Vagina (tissue), 2 donors: ENCODE measurements around the gene MPP2. TPM values are rescaled to one million over a fixed set of nuclear protein-coding genes. Genes with fewer than 3 reads are reported as not detected.

ENCODE experiments used
- DNase-seq, 2 donors: peaks; one replicate each; pipeline ENCODE4 v3.0.0-alpha.2; 2017; ENCODE audit errors: extremely low spot score in 2 of 2
- H3K27ac ChIP-seq: fragments of 200-600 bp; sonication (generic); one replicate; pipeline ENCODE4 v1.5.1; 2019
- H3K27me3 ChIP-seq: fragments of 200-600 bp; sonication (generic); one replicate; pipeline ENCODE4 v1.5.1; 2019
- H3K36me3 ChIP-seq, 2 donors: fragments of 200-600 bp; sonication (generic); one replicate each; pipeline ENCODE4 v1.5.1; 2017 to 2019
- H3K4me1 ChIP-seq: fragments of 200-600 bp; sonication (generic); one replicate; pipeline ENCODE4 v1.5.1; 2019
- H3K4me3 ChIP-seq, 2 donors: fragments of 200-600 bp; sonication (generic); 1 replicate in 1 of 2; 2 replicates in 1 of 2; pipeline ENCODE4 v1.5.1; 2016 to 2019
- H3K9me3 ChIP-seq: fragments of 200-600 bp; sonication (generic); one replicate; pipeline ENCODE4 v1.5.1; 2019
- CTCF ChIP-seq, 3 experiments: fragments of 450-650 bp in 2 of 3; fragments of 200-600 bp in 1 of 3; sonication (generic) in 1 of 3; IDR thresholded peaks; one replicate each; pipeline ENCODE4 v1.5.1; 2017 to 2019; ENCODE audit warnings: antibody characterized with exemption in 3 of 3, mild to moderate bottlenecking in 2 of 3, moderate library complexity in 2 of 3
- POLR2A ChIP-seq, 2 donors: fragments of 450-650 bp; IDR thresholded peaks; one replicate each; pipeline ENCODE4 v1.6.1; 2017; ENCODE audit warnings: antibody characterized with exemption in 2 of 2, mild to moderate bottlenecking in 2 of 2, moderate library complexity in 2 of 2
- POLR2AphosphoS5 ChIP-seq, 2 donors: sonication (generic); formaldehyde crosslinking; IDR thresholded peaks; one replicate each; pipeline ENCODE4 v1.9.0; 2017; ENCODE audit warnings: antibody characterized with exemption in 2 of 2, mild to moderate bottlenecking in 2 of 2, low read depth in 1 of 2; ENCODE audit not compliant: insufficient read depth in 1 of 2
- intact Hi-C: fragments of 100-400 bp; cut with DNase I; formaldehyde crosslinking; loops from one replicate; pipeline ENCODE4 v1.15.1; 2023
- total RNA-seq: library from RNA; depleted of rRNA; stranded (reverse); fragments of >200 nt; gene quantifications from one replicate; pipeline ENCODE4 v1.2.3, GENCODE V29; 2016

MPP2 gene
- total RNA-seq, 1 donor from 2014 or later: 7.6 TPM

- H3K27ac ChIP-seq: no peak overlapping the region
- no peaks in the 10 kb centered on the region for H3K9me3 ChIP-seq
- intact Hi-C loops: no loop called here
- H3K27me3 ChIP-seq: no peaks in the 10 kb centered on the region
- H3K4me1 ChIP-seq: no peaks in the 10 kb centered on the region
- no peaks in the 10 kb centered on the region for H3K36me3 ChIP-seq
- no peak for DNase-seq
- no peak overlapping the region for H3K4me3 ChIP-seq
- no peak for TF ChIP-seq POLR2A (IDR thresholded peaks at IDR 0.05)
- TF ChIP-seq CTCF (IDR thresholded peaks at IDR 0.05): no peak
- no peak for TF ChIP-seq POLR2AphosphoS5 (IDR thresholded peaks at IDR 0.05; ENCODE audit: insufficient read depth in 1 of 2, low read depth in 1 of 2)
These were observed 53.8 kb downstream of the MPP2 start for GRCh38 chr17:43853546-43853945.

- intact Hi-C loops: no loop called here
- DNase-seq: no peak
- Histone ChIP-seq H3K9me3 (no peaks in the 10 kb centered on the region), H3K4me3 (no peak overlapping the region), H3K27me3 (no peaks in the 10 kb centered on the region), H3K4me1 (no peaks in the 10 kb centered on the region), H3K27ac (no peak overlapping the region), H3K36me3 (no peaks in the 10 kb centered on the region)
- no peak for TF ChIP-seq CTCF (IDR thresholded peaks at IDR 0.05)
These were observed 54.8 kb downstream of the MPP2 start for GRCh38 chr17:43852571-43852970.

GRCh38 chr17:43849116-43849515 lies 58.2 kb downstream of the MPP2 start:
- Histone ChIP-seq H3K27ac (no peak overlapping the region), H3K4me3 (no peak overlapping the region), H3K9me3 (no peaks in the 10 kb centered on the region), H3K27me3 (no peaks in the 10 kb centered on the region), H3K36me3 (no peaks in the 10 kb centered on the region), H3K4me1 (no peaks in the 10 kb centered on the region)
- TF ChIP-seq CTCF (IDR thresholded peaks at IDR 0.05) (no peak), POLR2AphosphoS5 (IDR thresholded peaks at IDR 0.05; ENCODE audit: insufficient read depth in 1 of 2, low read depth in 1 of 2) (no peak), POLR2A (IDR thresholded peaks at IDR 0.05) (no peak)
- DNase-seq: no peak
- intact Hi-C loops: loop anchor here (10.0 kb wide), 1 partner anchor 64 kb away; the partner anchor contains the start of gene CFAP97D1

GRCh38 chr17:43848601-43849000 lies 58.7 kb downstream of the MPP2 start:
- H3K27ac ChIP-seq: no peak overlapping the region
- TF ChIP-seq POLR2AphosphoS5 (IDR thresholded peaks at IDR 0.05; ENCODE audit: insufficient read depth in 1 of 2, low read depth in 1 of 2): no peak
- no peak for TF ChIP-seq CTCF (IDR thresholded peaks at IDR 0.05)
- no peak for TF ChIP-seq POLR2A (IDR thresholded peaks at IDR 0.05)
- H3K4me3 ChIP-seq: no peak overlapping the region
- H3K4me1 ChIP-seq: no peaks in the 10 kb centered on the region
- H3K36me3 ChIP-seq: no peaks in the 10 kb centered on the region
- no peaks in the 10 kb centered on the region for H3K9me3 ChIP-seq
- intact Hi-C loops: loop anchor here (10.0 kb wide), 1 partner anchor 64 kb away; the partner anchor contains the start of gene CFAP97D1
- DNase-seq: no peak
- no peaks in the 10 kb centered on the region for H3K27me3 ChIP-seq

DNA sequence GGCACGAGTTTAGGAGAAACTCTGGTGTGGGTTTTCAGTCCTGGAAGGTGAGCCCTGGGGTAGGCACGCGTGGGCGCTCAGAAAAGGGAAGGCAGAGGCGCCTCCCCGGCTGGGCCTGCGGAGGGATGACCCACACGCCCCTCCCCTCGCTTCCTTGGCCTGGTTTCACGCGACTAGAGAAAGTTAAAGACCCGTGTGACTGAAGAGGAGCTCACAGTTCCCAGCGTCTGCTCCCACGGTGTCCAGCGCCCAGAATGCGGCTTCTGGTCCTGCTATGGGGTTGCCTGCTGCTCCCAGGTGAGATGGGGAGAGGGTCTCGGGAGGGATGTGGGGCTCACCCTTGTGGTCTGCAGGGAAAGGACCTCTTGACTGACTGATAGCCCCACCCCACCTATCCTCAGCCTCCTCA lies 60.4 kb downstream of the MPP2 start, which contains the start of gene CD300LG:
Gene CD300LG (plus strand): TSS at position 214 of the 409 bp plus-strand sequence. CDS start 41 bp downstream, at position 255.
- TF ChIP-seq POLR2AphosphoS5 (IDR thresholded peaks at IDR 0.05; ENCODE audit: insufficient read depth in 1 of 2, low read depth in 1 of 2): no peak
- no peak for TF ChIP-seq POLR2A (IDR thresholded peaks at IDR 0.05)
- TF ChIP-seq CTCF (IDR thresholded peaks at IDR 0.05): no peak
- Histone ChIP-seq H3K9me3 (no peaks in the 10 kb centered on the region), H3K27me3 (no peaks in the 10 kb centered on the region), H3K4me1 (no peaks in the 10 kb centered on the region), H3K36me3 (no peaks in the 10 kb centered on the region), H3K27ac (no peak within 1 kb of the TSS), H3K4me3 (peak within 1 kb of the TSS in 1 of 2 donors; percentile 5)
- intact Hi-C loops: loop anchor here (10.0 kb wide), 1 partner anchor 62 kb away; the partner anchor contains the start of gene CFAP97D1
- no peak for DNase-seq
